Suprapubic skin (tissue), 3 donors: ENCODE data around the gene SLC4A9.

ENCODE experiments used
- CTCF ChIP-seq, 2 donors: fragments of 200-600 bp in 1 of 2; fragments of 450-650 bp in 1 of 2; sonication (generic) in 1 of 2; IDR thresholded peaks; one replicate each; pipeline ENCODE4 v1.5.1; 2016 to 2019; ENCODE audit warnings: antibody characterized with exemption in 2 of 2, mild to moderate bottlenecking in 1 of 2, moderate library complexity in 1 of 2
- POLR2A ChIP-seq, 2 donors: fragments of 450-650 bp; IDR thresholded peaks; one replicate each; pipeline ENCODE4 v1.6.1; 2017; ENCODE audit warnings: antibody characterized with exemption in 2 of 2, mild to moderate bottlenecking in 2 of 2, moderate library complexity in 2 of 2

GRCh38 chr5:140342896-140343295 is 17.1 kb upstream of the SLC4A9 start:
- TF ChIP-seq CTCF (IDR thresholded peaks at IDR 0.05) (no peak), POLR2A (IDR thresholded peaks at IDR 0.05) (no peak)
